D721Med (cell line): ENCODE measurements around the gene ARHGAP32.
A peak's percentile ranks its signal among the peaks of the same experiment; 100 is the strongest.
"Not testable (repeated sequence)": the region's sequence is repeated elsewhere in the genome, so short reads cannot be mapped to it uniquely, and the experiment has no call there.

Experiments used
- DNase-seq: peaks from one replicate; pipeline ENCODE4 v3.0.0; 2011; ENCODE audit warnings: low spot score; ENCODE audit not compliant: insufficient read length
- FAIRE-seq: peaks from 2 replicates; lab custom pipeline; 2011; peaks lifted over from hg19 to GRCh38; lab: Jason Lieb, UNC
- CTCF ChIP-seq: IDR thresholded peaks from 2 replicates; pipeline ENCODE4 v1.5.1; 2012; ENCODE audit warnings: mild to moderate bottlenecking, control low read depth; ENCODE audit not compliant: insufficient read depth; ENCODE audit errors: missing control alignments

The ARHGAP32 gene

GRCh38 chr11:129144256-129144655 lies 47.9 kb downstream of the ARHGAP32 start:
- DNase-seq (no peak), FAIRE-seq (no peak)
- no peak for TF ChIP-seq CTCF

GRCh38 chr11:129143335-129143734 lies 48.8 kb downstream of the ARHGAP32 start:
- no peak for TF ChIP-seq CTCF
- FAIRE-seq (peak; percentile 53), DNase-seq (no peak)

- no peak for FAIRE-seq
- no peak for DNase-seq
- TF ChIP-seq CTCF, result no peak
Observed at GRCh38 chr11:129141748-129142523, 50.2 kb downstream of the ARHGAP32 start.

GRCh38 chr11:129131316-129131715 lies 60.8 kb downstream of the ARHGAP32 start:
- FAIRE-seq (no peak), DNase-seq (no peak)
- TF ChIP-seq CTCF, result no peak

GRCh38 chr11:129128881-129129620 lies 63.1 kb downstream of the ARHGAP32 start:
- DNase-seq, FAIRE-seq: not testable (repeated sequence)

GRCh38 chr11:129119036-129119435 lies 73.1 kb downstream of the ARHGAP32 start:
- DNase-seq, result no peak
- FAIRE-seq, result no peak
- TF ChIP-seq CTCF, result no peak

GRCh38 chr11:129117595-129118350 lies 74.4 kb downstream of the ARHGAP32 start:
- peak; percentile 81 for FAIRE-seq
- no peak for DNase-seq
- TF ChIP-seq CTCF, result peak; percentile 93
